H1 (cell line): ENCODE data around the gene TEF. TPM values are rescaled to one million over a fixed set of nuclear protein-coding genes. Genes with fewer than 3 reads are reported as not detected.
A peak's percentile ranks its signal among the peaks of the same experiment; 100 is the strongest.

Experiments used
- CTCF ChIA-PET: fragments of 300-600 bp; sonication (Branson Sonifier 250); formaldehyde crosslinking; loops from one replicate; lab custom pipeline; 2021; ENCODE audit not compliant: partially characterized antibody; lab: Charles Lee
- POLR2A ChIA-PET: fragments of 300-600 bp; sonication (Branson Sonifier 250); formaldehyde crosslinking; loops from one replicate; lab custom pipeline; 2021; ENCODE audit warnings: inconsistent platforms; ENCODE audit not compliant: partially characterized antibody; lab: Charles Lee
- DNase-seq, 2 experiments: peaks; one replicate each; pipeline versions ENCODE4 v3.0.0 to v3.0.0-alpha.2; 2010 to 2022; ENCODE audit warnings: low spot score in 2 of 2, low read depth in 1 of 2, mixed read lengths in 1 of 2
- FAIRE-seq: peaks from 2 replicates; lab custom pipeline; 2011; peaks lifted over from hg19 to GRCh38; lab: Jason Lieb, UNC
- H2AFZ ChIP-seq: 2 replicates; pipeline ENCODE4 v1.8.1; 2012; ENCODE audit warnings: low read length, inconsistent platforms
- H2AK5ac ChIP-seq: 2 replicates; pipeline ENCODE4 v1.6.1; 2013; ENCODE audit warnings: low read depth, low read length
- H2BK120ac ChIP-seq: replicated peaks from 2 replicates; pipeline ENCODE3; 2013; ENCODE audit warnings: low read depth, low read length, inconsistent platforms
- H2BK12ac ChIP-seq: 2 replicates; pipeline ENCODE4 v1.6.1; 2013; ENCODE audit warnings: low read depth, low read length
- H2BK15ac ChIP-seq: 2 replicates; pipeline ENCODE4 v1.6.1; 2013; ENCODE audit warnings: low read length
- H2BK20ac ChIP-seq: 2 replicates; pipeline ENCODE4 v1.6.1; 2013; ENCODE audit warnings: low read length
- H2BK5ac ChIP-seq: 2 replicates; pipeline ENCODE4 v1.6.1; 2013; ENCODE audit warnings: low read depth, low read length
- H3K14ac ChIP-seq: 2 replicates; pipeline ENCODE4 v1.6.1; 2013; ENCODE audit warnings: inconsistent platforms; ENCODE audit not compliant: insufficient read length
- H3K18ac ChIP-seq: 2 replicates; pipeline ENCODE4 v1.6.1; 2013; ENCODE audit warnings: low read length; ENCODE audit errors: extremely low read depth
- H3K23ac ChIP-seq: 2 replicates; pipeline ENCODE4 v1.6.1; 2013; ENCODE audit warnings: inconsistent platforms; ENCODE audit not compliant: insufficient read length
- H3K23me2 ChIP-seq: 2 replicates; pipeline ENCODE4 v1.6.1; 2013; ENCODE audit warnings: low read depth, low read length
- H3K27ac ChIP-seq: 2 replicates; pipeline ENCODE4 v1.6.1; 2011; ENCODE audit warnings: low read depth, low read length, inconsistent platforms
- H3K27me3 ChIP-seq, 4 experiments: replicated peaks in 1 of 4; 1 replicate in 1 of 4; 2 replicates in 3 of 4; pipeline versions ENCODE4 v1.6.1 to v1.8.1; 2011 to 2013; ENCODE audit warnings: low read length in 3 of 4, mild to moderate bottlenecking in 3 of 4, inconsistent platforms in 2 of 4, mixed read lengths in 2 of 4, moderate library complexity in 1 of 4; ENCODE audit not compliant: control insufficient read depth in 3 of 4, insufficient read depth in 3 of 4; ENCODE audit errors: extremely low read depth in 1 of 4
- H3K36me3 ChIP-seq, 4 experiments: 2 replicates each; pipeline versions ENCODE4 v1.6.1 to v1.8.1; 2011 to 2013; ENCODE audit warnings: mild to moderate bottlenecking in 4 of 4, low read length in 3 of 4, moderate library complexity in 2 of 4, control low read depth in 1 of 4, inconsistent platforms in 1 of 4; ENCODE audit not compliant: insufficient read depth in 4 of 4, control insufficient read depth in 2 of 4
- H3K4ac ChIP-seq: replicated peaks from 2 replicates; pipeline ENCODE3; 2013; ENCODE audit warnings: low read length, low read depth, mixed read lengths, inconsistent platforms; ENCODE audit not compliant: insufficient read length
- H3K4me1 ChIP-seq, 4 experiments: replicated peaks in 1 of 4; 1 replicate in 1 of 4; 2 replicates in 3 of 4; pipeline versions ENCODE4 v1.6.1 to v1.8.1; 2011 to 2013; ENCODE audit warnings: low read length in 3 of 4, inconsistent platforms in 2 of 4, mixed read lengths in 1 of 4; ENCODE audit not compliant: insufficient read depth in 4 of 4, control insufficient read depth in 3 of 4
- H3K4me2 ChIP-seq, 2 experiments: 2 replicates each; pipeline versions ENCODE4 v1.6.1 to v1.8.1; 2011 to 2013; ENCODE audit warnings: low read depth in 2 of 2, low read length in 2 of 2, control low read depth in 1 of 2, inconsistent platforms in 1 of 2, mild to moderate bottlenecking in 1 of 2; ENCODE audit not compliant: insufficient read depth in 1 of 2
- H3K4me3 ChIP-seq, 4 experiments: fragments of 200-600, 300-600 bp in 1 of 4; sonication (generic), shearing (Covaris generic), sonication (Bioruptor Twin) in 1 of 4; 2 replicates each; pipeline versions ENCODE4 v1.5.1 to v1.8.1; 2011 to 2016; ENCODE audit warnings: low read length in 4 of 4, low read depth in 3 of 4, control low read depth in 2 of 4, inconsistent platforms in 2 of 4, mild to moderate bottlenecking in 2 of 4, mixed read lengths in 1 of 4, moderate library complexity in 1 of 4; ENCODE audit not compliant: insufficient read depth in 2 of 4; ENCODE audit errors: extremely low read depth in 1 of 4
- H3K56ac ChIP-seq: replicated peaks from 2 replicates; pipeline ENCODE3; 2013; ENCODE audit warnings: low read depth, mild to moderate bottlenecking, mixed read lengths, low read length, inconsistent platforms; ENCODE audit not compliant: insufficient read length
- H3K79me1 ChIP-seq: 2 replicates; pipeline ENCODE4 v1.6.1; 2013; ENCODE audit warnings: low read depth, low read length, control low read depth
- H3K79me2 ChIP-seq, 2 experiments: 2 replicates each; pipeline versions ENCODE4 v1.6.1 to v1.8.1; 2012 to 2013; ENCODE audit warnings: low read length in 2 of 2, mild to moderate bottlenecking in 2 of 2, inconsistent platforms in 1 of 2; ENCODE audit not compliant: insufficient read depth in 2 of 2, control insufficient read depth in 1 of 2
- H3K9ac ChIP-seq, 4 experiments: replicated peaks in 1 of 4; 1 replicate in 1 of 4; 2 replicates in 3 of 4; pipeline versions ENCODE4 v1.6.1 to v1.8.1; 2011 to 2013; ENCODE audit warnings: low read depth in 3 of 4, low read length in 3 of 4, control low read depth in 2 of 4, mild to moderate bottlenecking in 2 of 4, moderate library complexity in 2 of 4, inconsistent platforms in 1 of 4; ENCODE audit errors: extremely low read depth in 1 of 4
- H3K9me3 ChIP-seq, 2 experiments: 2 replicates each; pipeline versions ENCODE4 v1.6.1 to v1.8.1; 2012 to 2013; ENCODE audit warnings: mild to moderate bottlenecking in 2 of 2, moderate library complexity in 2 of 2, control low read depth in 1 of 2, inconsistent platforms in 1 of 2, low read depth in 1 of 2, low read length in 1 of 2, mixed read lengths in 1 of 2; ENCODE audit not compliant: insufficient read depth in 2 of 2
- H4K20me1 ChIP-seq, 2 experiments: replicated peaks in 1 of 2; 2 replicates each; pipeline versions ENCODE3 to v1.8.1; 2011 to 2013; ENCODE audit warnings: inconsistent platforms in 2 of 2, low read length in 2 of 2, mild to moderate bottlenecking in 1 of 2; ENCODE audit not compliant: insufficient read depth in 2 of 2, control insufficient read depth in 1 of 2
- H4K5ac ChIP-seq: 2 replicates; pipeline ENCODE4 v1.6.1; 2013; ENCODE audit warnings: low read length, low read depth, mixed read lengths, inconsistent platforms; ENCODE audit not compliant: insufficient read length
- H4K8ac ChIP-seq: 2 replicates; pipeline ENCODE4 v1.8.0; 2013; ENCODE audit warnings: mild to moderate bottlenecking, moderate library complexity, low read length, inconsistent platforms; ENCODE audit not compliant: insufficient read depth; ENCODE audit errors: extremely low read depth
- H4K91ac ChIP-seq: replicated peaks from 2 replicates; pipeline ENCODE3; 2013; ENCODE audit warnings: low read length, mixed read lengths, inconsistent platforms; ENCODE audit not compliant: insufficient read length
- BCL11A ChIP-seq, 2 experiments: IDR thresholded peaks; one replicate each; pipeline ENCODE4 v1.6.1; 2011; ENCODE audit warnings: low read depth in 2 of 2, low read length in 2 of 2, mild to moderate bottlenecking in 2 of 2
- CEBPB ChIP-seq: IDR thresholded peaks from 2 replicates; pipeline ENCODE4 v1.6.1; 2012; ENCODE audit warnings: low read depth, low read length
- RBBP5 ChIP-seq: IDR thresholded peaks from 2 replicates; pipeline ENCODE4 v1.7.1; 2012; ENCODE audit warnings: low read depth, mild to moderate bottlenecking, inconsistent platforms, low read length, moderate library complexity, borderline replicate concordance
- SIN3A ChIP-seq, 2 experiments: IDR thresholded peaks in 1 of 2; conservative IDR thresholded peaks in 1 of 2; 2 replicates each; pipeline ENCODE4 v1.6.1; 2011 to 2012; ENCODE audit warnings: low read length in 2 of 2, improper control_type of control experiment in 1 of 2, low read depth in 1 of 2, mild to moderate bottlenecking in 1 of 2
- SP2 ChIP-seq: IDR thresholded peaks from 2 replicates; pipeline ENCODE4 v1.6.1; 2012; ENCODE audit warnings: mild to moderate bottlenecking, low read length, inconsistent platforms
- WGBS, 2 experiments: shearing (Covaris generic) in 1 of 2; methylation state at CpG; one replicate each; pipeline versions ENCODE4 v1.1.6 to v1.1.7; 2013 to 2015; ENCODE audit warnings: low lambda C conversion rate in 2 of 2, mixed read lengths in 2 of 2, inconsistent platforms in 1 of 2, low coverage in 1 of 2, missing lambda C conversion rate in 1 of 2; ENCODE audit not compliant: insufficient replicate concordance in 2 of 2, insufficient coverage in 1 of 2, insufficient read length in 1 of 2; ENCODE audit errors: extremely low coverage in 1 of 2, missing lambda C conversion rate in 1 of 2; 5-methylcytosine and 5-hydroxymethylcytosine counted together
- polyA plus RNA-seq, 7 experiments: library from polyadenylated mRNA; depleted of rRNA in 3 of 7; stranded (reverse) in 5 of 7; unstranded in 2 of 7; fragments of >200 nt in 5 of 7; fragments of 200-250 nt in 2 of 7; gene quantifications; 1 replicate in 5 of 7; 2 replicates in 1 of 7; 4 replicates in 1 of 7; pipeline versions ENCODE4 v1.2.1 to v1.2.3, GENCODE V29; 2011 to 2013; ENCODE audit warnings: missing spikeins in 2 of 7, mixed read lengths in 2 of 7
- total RNA-seq: library from RNA; stranded (reverse); fragmentation: NEBNext Ultra II Directional; extraction: Animal tissue kit (Norgen Biotek cat#: 25700); gene quantifications from 2 replicates; pipeline ENCODE4 v1.2.1, GENCODE V29; 2021
- TF ChIP-seq, protein P1 (sequence below), 3 experiments: IDR thresholded peaks; 1 replicate in 2 of 3; 2 replicates in 1 of 3; pipeline versions ENCODE4 v1.5.1 to v1.6.1; 2011; ENCODE audit warnings: low read length in 3 of 3, mild to moderate bottlenecking in 3 of 3, inconsistent platforms in 2 of 3, low read depth in 1 of 3, moderate library complexity in 1 of 3; ENCODE audit not compliant: insufficient read depth in 1 of 3; ENCODE audit errors: control extremely low read depth in 1 of 3

TEF gene
- total and polyA plus RNA-seq, 2 of the 8 experiments (the other 6 are each of a cell fraction or from before 2014, with no cell fraction given), result 7.4 to 9.0 TPM

DNA sequence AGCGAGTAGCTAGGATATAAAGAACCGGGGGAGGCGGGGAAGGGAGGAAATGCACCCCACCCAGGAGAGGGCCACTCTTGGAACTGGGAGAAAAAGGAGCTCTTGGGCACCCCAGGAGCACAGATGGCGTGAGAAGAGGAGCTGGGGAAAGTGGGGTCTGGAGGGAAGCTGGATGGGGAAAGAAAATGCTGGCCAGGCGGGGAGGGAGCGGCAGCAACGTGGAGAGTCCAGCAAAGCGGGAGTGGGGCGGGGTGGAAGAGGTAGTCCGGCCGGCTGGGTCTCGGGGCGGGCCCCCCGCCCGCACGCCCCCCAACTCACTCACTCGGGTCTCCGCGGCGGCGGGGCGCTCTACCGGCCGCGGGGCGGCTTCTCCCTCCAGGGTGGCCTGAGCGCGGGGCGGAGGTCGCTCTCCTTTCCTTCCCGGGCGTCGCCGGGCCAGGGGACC, 64.3 kb downstream of the TEF start:
- Histone ChIP-seq H2AFZ (no peak overlapping the region), H3K9me3 (no peaks in the 10 kb centered on the region), H3K36me3 (peaks cover 0 to 17% (median 5%) of the 10 kb centered on the region in 4 experiments; a peak in 5 of 8 replicates), H3K79me1 (peaks cover 6% of the 10 kb centered on the region; the same call in 1 of the 2 replicates), H3K4me2 (peak overlapping the region; percentile 88 to 100), H3K4me1 (peaks cover 0 to 7% (median 4%) of the 10 kb centered on the region in 4 experiments; a peak in 5 of 7 replicates), H3K56ac (peak overlapping the region; percentile 70), H2AK5ac (no peak overlapping the region), H3K4me3 (peak overlapping the region; percentile 67 to 100 (median 96)), H3K79me2 (peaks cover 23 to 51% of the 10 kb centered on the region in 2 experiments), H4K5ac (peak overlapping the region; percentile 62), H3K27me3 (no peaks in the 10 kb centered on the region), H4K91ac (peak overlapping the region; percentile 55), H4K20me1 (peaks cover 3 to 9% of the 10 kb centered on the region in 2 experiments), H3K9ac (peak overlapping the region; percentile 85 to 96 (median 94)), H3K27ac (peak overlapping the region; percentile 96), H2BK15ac (no peak overlapping the region; the same call in 1 of the 2 replicates), H2BK12ac (no peak overlapping the region), H3K18ac (peak overlapping the region; percentile 71; the same call in 1 of the 2 replicates), H2BK120ac (no peak overlapping the region), H3K14ac (peak overlapping the region; percentile 20), H4K8ac (no peak overlapping the region), H2BK20ac (no peak overlapping the region), H3K4ac (no peak overlapping the region), H2BK5ac (peak overlapping the region; percentile 94), H3K23me2 (peaks cover 29% of the 10 kb centered on the region), H3K23ac (no peak overlapping the region)
- ChIA-PET POLR2A (interaction anchor here (0.6 to 28.8 kb wide), 41 partner anchors 10 to 242 kb away, joined by 3 to 887 read pairs (median 5); partner anchors contain the start of genes ACO2, DESI1, PHF5A and PMM1), CTCF (interaction anchor here (0.5 to 2.9 kb wide), 12 partner anchors 9 to 80 kb away, joined by 3 to 16 read pairs (median 7); partner anchors contain the start of genes ACO2 and PHF5A)
- DNase-seq (no peak), FAIRE-seq (no peak)
- WGBS, 2 experiments, result 0% methylated on average over 12 of the region's 34 CpGs; no CpG with 5 or more reads in 1 of the 2 experiments
- TF ChIP-seq BCL11A (IDR thresholded peaks at IDR 0.05; ENCODE audit: low read depth in 2 of 2, low read length in 2 of 2) (no peak), CEBPB (no peak), SP2 (no peak), SIN3A (conservative IDR thresholded peaks at IDR 0.05 in 1 of 2, IDR thresholded peaks at IDR 0.05 in 1 of 2; ENCODE audit: low read depth in 1 of 2, low read length in 2 of 2) (no peak), RBBP5 (no peak)
- TF ChIP-seq, protein P1, sequence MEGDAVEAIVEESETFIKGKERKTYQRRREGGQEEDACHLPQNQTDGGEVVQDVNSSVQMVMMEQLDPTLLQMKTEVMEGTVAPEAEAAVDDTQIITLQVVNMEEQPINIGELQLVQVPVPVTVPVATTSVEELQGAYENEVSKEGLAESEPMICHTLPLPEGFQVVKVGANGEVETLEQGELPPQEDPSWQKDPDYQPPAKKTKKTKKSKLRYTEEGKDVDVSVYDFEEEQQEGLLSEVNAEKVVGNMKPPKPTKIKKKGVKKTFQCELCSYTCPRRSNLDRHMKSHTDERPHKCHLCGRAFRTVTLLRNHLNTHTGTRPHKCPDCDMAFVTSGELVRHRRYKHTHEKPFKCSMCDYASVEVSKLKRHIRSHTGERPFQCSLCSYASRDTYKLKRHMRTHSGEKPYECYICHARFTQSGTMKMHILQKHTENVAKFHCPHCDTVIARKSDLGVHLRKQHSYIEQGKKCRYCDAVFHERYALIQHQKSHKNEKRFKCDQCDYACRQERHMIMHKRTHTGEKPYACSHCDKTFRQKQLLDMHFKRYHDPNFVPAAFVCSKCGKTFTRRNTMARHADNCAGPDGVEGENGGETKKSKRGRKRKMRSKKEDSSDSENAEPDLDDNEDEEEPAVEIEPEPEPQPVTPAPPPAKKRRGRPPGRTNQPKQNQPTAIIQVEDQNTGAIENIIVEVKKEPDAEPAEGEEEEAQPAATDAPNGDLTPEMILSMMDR (IDR thresholded peaks at IDR 0.05; ENCODE audit: control extremely low read depth in 1 of 3, insufficient read depth in 1 of 3, low read depth in 1 of 3, low read length in 3 of 3), result no peak
